Coronary artery (tissue), 2 donors: ENCODE measurements around the gene CEBPG.

ENCODE experiments used
- DNase-seq: peaks from one replicate; pipeline ENCODE4 v3.0.0-alpha.2; 2017; ENCODE audit warnings: low spot score
- H3K27ac ChIP-seq, 2 donors: fragments of 200-600 bp; sonication (generic); one replicate each; pipeline ENCODE4 v1.5.1; 2016 to 2019
- H3K4me3 ChIP-seq: fragments of 200-600 bp; sonication (generic); 2 replicates; pipeline ENCODE4 v1.5.1; 2016; ENCODE audit warnings: mild to moderate bottlenecking, moderate library complexity
- TF ChIP-seq, protein P1 (sequence below): fragments of 200-600 bp; sonication (generic); IDR thresholded peaks from one replicate; pipeline ENCODE4 v1.5.1; 2019; ENCODE audit warnings: antibody characterized with exemption

The CEBPG gene

GRCh38 chr19:33430674-33431277 lies 57.3 kb downstream of the CEBPG start:
- Histone ChIP-seq H3K27ac (no peak overlapping the region), H3K4me3 (no peak overlapping the region)
- no peak for DNase-seq
- TF ChIP-seq, protein P1, sequence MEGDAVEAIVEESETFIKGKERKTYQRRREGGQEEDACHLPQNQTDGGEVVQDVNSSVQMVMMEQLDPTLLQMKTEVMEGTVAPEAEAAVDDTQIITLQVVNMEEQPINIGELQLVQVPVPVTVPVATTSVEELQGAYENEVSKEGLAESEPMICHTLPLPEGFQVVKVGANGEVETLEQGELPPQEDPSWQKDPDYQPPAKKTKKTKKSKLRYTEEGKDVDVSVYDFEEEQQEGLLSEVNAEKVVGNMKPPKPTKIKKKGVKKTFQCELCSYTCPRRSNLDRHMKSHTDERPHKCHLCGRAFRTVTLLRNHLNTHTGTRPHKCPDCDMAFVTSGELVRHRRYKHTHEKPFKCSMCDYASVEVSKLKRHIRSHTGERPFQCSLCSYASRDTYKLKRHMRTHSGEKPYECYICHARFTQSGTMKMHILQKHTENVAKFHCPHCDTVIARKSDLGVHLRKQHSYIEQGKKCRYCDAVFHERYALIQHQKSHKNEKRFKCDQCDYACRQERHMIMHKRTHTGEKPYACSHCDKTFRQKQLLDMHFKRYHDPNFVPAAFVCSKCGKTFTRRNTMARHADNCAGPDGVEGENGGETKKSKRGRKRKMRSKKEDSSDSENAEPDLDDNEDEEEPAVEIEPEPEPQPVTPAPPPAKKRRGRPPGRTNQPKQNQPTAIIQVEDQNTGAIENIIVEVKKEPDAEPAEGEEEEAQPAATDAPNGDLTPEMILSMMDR = peak; percentile 39

GRCh38 chr19:33432015-33432414 lies 58.5 kb downstream of the CEBPG start:
- H3K27ac ChIP-seq = no peak overlapping the region
- TF ChIP-seq, protein P1 = no peak
- DNase-seq = no peak
- no peak overlapping the region for H3K4me3 ChIP-seq
